Hematopoietic multipotent progenitor cell treated with erythropoietin and hydrocortisone succinate and interleukin-3 and kit ligand, for 4 days (in vitro differentiated cells): Measurements from ENCODE around the gene NAIF1.

Source experiments
- DNase-seq: peaks from one replicate; pipeline ENCODE4 v3.0.0-alpha.2; 2015

Gene NAIF1

DNA sequence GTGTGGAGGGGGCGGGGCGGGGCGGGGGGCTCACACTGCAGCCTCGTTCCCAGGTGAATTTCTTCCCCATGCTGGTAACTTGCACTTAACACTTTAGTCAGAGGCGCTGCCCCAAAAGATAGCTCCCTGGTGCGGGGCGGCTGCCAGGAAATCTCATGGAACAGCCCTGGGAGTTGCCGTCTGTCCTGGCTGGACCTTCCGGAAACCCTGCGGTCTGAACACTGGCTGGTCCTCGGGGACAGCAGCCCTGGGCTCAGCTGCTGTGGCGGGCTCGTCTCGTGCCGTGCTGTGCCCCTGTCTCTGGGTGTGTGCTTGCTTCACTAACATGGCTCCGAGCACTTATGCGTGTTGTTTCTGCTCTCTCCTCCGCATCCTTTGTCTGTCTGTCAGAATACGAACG lies 34.6 kb upstream of the NAIF1 start:
- no peak for DNase-seq

DNA sequence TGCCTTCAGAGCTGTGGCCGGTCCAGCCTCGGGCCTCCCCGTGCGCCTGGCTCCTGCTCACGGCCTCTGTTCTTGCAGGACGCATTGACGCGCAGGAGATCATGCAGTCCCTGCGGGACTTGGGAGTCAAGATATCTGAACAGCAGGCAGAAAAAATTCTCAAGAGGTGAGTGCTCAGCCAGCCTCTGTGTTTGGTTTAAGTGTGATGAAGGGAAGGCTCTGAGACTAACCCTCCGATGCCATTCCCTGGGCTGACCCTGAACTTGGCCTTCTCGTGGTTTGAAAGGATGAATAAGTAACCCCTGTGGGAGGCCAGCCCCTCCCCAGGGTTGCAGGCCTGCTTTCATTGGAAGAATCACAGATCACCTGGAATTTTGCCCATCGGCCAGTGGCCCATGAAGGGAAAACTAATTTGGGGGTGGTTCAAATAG lies 34.1 kb upstream of the NAIF1 start:
- no peak for DNase-seq

DNA sequence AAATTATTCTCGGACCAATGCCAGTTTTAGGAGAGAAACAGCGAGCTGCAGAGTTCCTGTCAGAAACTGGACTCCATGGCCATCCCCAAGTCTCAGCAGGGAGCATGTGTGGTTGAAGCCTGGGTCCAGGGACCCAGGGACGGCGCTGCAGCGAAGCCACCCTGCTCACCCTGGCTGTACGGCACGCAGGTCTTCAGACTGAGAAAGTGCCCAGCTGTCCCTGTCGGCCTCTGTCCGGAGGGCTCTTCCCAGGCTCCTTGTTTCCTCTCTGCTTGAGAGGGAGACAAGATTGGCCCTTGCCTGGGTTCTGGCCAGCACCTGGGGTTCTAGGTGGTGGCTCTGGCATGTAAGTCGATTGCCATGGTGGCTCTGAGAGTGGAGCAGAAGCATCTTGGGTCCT lies 33.5 kb upstream of the NAIF1 start:
- DNase-seq, result no peak

GRCh38 chr9:128099932-128100491 lies 32.9 kb upstream of the NAIF1 start:
- no peak for DNase-seq

GRCh38 chr9:128099231-128099931 lies 32.3 kb upstream of the NAIF1 start:
- no peak for DNase-seq

DNA sequence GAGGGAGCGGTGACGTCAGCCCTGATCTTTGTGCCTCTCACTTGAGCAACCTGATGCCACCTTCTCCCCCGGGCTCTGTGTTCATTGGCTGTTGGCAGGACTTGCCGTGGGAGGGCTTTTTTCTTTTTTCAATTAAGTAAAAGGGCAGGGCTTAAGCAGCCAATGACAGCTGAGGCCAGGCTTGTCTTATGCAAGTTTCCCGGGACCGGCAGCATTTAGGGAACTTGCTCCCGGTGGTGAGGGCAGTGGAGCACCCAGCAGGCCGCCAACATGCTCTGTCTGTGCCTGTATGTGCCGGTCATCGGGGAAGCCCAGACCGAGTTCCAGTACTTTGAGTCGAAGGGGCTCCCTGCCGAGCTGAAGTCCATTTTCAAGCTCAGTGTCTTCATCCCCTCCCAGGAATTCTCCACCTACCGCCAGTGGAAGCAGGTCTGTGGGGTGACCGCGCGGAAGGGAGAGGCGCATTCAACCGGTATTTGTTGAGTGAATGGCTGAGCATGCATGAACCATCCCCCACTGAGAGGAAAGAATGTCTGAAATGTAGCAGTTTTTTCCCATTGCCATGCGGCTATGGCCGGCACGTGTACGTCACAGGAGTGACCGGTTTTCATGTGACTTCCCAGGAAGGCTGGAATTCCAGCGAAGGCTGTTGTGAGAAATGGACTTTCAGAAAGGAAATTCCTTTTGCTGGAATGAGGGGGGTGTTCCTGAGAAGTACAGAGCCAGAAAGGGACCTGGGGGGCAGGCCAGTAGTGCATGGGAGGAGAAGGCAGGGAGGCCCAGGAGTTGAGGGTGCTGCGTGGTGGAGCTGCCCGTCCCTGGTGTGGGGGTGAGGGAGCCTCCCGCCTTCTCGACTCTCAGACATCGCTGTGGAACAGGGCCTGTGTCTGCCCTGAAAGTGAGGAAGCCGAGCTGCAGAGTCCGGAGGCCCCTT lies 31.4 kb upstream of the NAIF1 start:
- peak; percentile 95 for DNase-seq

DNA sequence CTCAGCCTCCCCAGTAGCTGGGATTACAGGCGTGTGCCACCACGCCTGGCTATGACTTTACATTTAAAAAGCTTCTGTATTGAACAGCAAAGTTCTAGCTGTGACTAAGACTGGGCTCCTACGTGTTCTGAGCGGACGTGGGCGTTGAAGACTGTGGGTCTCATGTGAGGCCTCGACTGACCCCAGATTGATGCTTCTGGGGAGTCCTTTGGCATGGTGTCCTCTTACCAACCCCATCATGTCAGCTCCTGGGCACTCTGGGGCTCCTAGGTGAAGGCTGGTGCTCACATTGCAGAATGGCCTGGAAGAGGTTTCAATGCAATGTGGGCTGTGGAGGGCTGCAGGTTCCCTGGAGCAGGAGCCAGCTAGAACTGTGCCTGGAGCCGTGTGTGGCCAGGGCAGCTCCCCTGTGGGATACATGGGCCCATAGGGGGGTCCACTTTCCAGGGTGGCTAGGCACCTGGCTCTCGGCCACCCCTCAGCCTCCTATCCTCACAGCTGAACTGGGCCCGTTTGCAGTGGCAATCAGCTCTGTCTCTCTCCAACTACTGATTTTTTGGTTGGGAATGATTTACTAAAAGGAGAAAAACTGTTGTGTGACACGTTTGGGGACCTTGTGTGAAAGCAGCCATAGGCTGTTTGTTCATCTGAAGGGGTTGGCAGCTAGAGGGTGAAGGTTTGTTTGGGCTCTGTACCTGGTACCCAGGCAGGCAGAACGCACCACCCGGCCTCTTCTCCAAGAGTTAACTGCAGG lies 30.6 kb upstream of the NAIF1 start:
- DNase-seq, result no peak

DNA sequence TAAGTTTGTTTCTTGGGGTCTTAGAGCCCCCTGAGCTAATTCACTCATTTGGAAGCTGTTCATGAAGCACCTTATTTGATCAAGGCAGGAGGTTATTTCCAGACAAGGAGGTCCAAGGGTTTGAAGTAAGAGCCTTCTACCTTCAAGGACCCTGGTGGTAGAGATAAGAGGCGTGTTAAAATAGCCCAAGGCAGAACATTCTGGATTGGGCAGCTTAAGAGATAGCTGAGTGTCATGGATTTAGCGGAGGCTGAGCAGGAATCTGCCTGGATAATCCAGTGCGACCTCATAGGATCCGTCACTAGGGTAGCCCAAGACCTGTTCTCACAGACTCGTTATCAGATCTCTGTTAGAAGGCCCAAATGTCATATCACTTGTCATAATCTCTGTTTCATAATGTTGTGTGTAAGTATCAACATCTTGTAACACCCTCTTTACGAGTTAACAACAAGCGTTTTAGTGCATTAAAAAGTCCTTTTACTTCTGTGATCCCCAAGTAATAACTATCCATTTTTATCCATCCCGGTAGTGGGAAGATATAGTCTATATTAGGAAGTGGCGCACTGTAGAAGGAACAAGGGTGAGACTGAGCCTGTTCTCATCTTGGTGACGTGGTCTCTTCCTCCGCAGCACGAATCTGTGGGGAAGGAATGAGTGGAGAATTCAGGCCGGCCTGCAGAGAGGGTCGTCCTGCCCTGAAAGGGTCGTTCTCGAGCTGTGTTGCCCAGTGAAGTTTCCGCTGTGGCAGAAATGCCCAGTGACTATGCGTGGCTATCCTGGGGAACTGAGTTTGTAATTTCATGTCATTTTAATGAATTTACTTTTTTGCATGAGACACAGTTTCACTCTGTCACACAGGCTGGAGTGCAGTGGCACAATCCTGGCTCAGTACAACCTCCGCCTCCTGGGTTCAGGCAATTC lies 29.8 kb upstream of the NAIF1 start:
- DNase-seq, result peak; percentile 54

DNA sequence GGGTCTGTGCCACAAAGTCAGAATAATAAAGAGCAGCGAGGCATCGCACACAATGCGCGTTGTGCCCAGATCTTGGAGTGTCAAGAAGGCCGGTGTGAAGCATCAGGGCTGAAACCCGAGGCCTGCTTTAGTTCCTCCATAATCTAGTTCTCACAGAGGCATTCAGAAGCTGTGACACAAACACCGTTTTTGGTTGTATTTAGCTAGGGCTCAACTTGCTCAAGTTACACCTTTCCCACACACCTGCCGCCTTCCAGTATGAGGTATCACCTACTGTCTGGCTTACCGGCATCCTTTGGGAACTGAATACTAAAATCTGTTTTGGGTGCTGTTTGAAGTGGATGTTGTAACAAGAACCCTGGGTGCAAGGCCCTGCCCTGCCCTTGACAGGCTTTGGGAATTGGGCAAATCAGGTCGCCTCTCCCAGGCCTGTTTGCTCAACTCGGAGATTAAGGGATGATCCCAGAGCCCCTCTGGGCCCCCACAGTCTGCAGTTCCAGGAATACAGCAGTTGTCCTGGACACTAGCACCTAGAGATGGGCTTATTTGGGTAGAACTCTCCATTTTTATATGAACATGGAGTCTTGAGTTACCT lies 27.9 kb upstream of the NAIF1 start:
- DNase-seq, result no peak

GRCh38 chr9:128094166-128094949 lies 27.2 kb upstream of the NAIF1 start:
- DNase-seq, result peak; percentile 98

DNA sequence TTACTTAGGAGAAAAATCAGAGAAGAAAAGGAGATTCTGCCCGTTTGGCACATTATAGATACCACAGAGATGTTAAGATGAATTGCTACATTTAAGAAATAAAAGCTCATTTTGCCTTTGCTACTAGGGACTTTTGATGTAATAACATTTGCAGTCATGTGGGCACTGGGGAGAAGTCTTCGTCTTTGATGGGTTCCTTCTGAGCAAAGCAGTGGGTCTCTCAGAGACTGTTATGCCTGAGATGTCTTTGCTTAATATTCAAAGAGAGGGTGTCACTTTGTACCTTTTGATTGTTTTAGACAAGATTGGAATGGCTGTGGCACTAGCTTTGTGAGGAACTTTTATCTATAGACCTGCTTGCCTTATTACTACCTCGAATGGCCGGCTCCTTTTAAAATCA lies 25.9 kb upstream of the NAIF1 start:
- no peak for DNase-seq

GRCh38 chr9:128092199-128092977 lies 25.3 kb upstream of the NAIF1 start:
- no peak for DNase-seq

- no peak for DNase-seq
These were observed 24.5 kb upstream of the NAIF1 start for GRCh38 chr9:128091571-128091970.

GRCh38 chr9:128091144-128091543 lies 24.0 kb upstream of the NAIF1 start:
- no peak for DNase-seq

DNA sequence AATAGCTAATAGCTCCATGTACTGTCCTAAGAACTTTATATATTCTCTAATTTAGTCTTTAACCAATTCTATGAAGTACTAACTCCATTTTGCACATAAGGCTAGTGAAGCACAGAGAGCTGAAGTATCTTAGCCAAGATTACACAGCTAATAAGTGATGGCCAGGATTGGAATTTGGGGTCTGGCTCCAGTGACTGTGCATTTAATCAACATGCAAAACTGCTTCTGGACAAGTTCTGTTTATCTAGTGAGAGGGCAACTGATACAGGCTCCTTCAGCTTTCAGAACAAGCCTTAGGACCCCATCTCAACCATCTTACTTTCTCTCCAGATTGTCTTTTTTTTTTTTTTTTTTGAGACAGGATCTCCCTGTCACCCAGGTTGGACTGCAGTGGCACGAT lies 22.2 kb upstream of the NAIF1 start:
- DNase-seq, result no peak

GRCh38 chr9:128088253-128088945 lies 21.3 kb upstream of the NAIF1 start:
- no peak for DNase-seq

- DNase-seq, result no peak
These were observed 20.1 kb upstream of the NAIF1 start for GRCh38 chr9:128087262-128087661.

DNA sequence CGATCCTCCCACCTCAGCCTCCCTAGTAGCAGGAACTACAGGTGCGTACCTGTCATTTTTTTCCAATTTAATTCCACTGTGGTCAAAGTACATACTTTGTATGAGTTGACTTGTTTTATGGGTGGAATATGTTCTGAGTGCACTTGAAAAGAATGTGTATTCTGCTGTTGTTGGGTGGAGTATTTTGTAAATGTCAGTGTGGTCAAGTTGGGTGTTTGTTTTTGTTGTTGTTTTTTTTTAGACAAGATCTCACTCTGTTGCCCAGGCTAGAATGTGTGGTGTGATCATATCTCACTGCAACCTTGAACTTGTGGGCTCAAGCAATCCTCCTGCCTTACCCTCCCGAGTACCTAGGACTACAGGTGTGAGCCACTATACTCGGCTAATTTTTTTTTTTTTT lies 18.8 kb upstream of the NAIF1 start:
- no peak for DNase-seq

DNA sequence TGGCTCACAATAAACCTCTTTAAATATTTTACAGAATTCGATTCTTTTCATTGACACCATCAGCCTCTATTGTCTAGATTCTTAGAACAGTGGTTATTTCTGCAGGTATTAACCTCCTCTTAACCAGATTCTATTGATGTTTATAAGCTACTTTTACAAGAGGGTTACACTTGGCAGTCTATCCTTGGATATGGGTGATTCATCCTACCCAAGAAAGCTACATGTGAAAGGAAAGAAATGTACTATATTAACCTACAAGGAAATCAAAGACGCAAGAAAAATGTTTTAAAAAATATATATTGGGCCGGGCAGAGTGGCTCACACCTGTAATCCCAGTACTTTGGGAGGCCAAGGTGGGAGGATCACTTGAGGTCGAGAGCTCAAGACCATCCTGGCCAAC lies 17.6 kb upstream of the NAIF1 start:
- DNase-seq, result no peak
